SH-SY5Y (cell line): ENCODE measurements around the gene FAM184A.

Source experiments
- GATA2 ChIP-seq: IDR thresholded peaks from 2 replicates; pipeline ENCODE4 v1.6.1; 2011; ENCODE audit warnings: mild to moderate bottlenecking, low read depth, low read length
- GATA3 ChIP-seq: IDR thresholded peaks from 2 replicates; pipeline ENCODE4 v1.6.1; 2011; ENCODE audit warnings: low read depth, mild to moderate bottlenecking, low read length, moderate library complexity

DNA sequence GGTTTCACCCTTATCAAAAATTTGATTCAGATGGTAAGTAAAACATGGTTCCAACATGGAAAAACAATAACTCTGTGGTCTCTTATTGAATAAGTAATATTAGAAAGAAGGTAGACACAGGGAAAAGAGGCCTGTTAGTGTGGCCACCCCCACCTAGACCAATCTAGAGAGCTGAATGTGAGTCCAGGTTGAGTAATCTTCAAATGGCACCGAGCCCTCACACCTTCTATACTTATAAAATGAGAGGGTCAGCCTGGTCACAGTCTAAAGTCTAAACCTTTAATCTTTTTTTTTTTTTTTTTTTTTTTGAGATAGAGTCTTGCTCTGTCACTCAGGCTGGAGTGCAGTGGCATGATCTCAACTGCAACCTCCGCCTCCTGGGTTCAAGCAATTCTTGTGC is 6.9 kb downstream of the FAM184A start:
- TF ChIP-seq GATA2, result no peak
- TF ChIP-seq GATA3, result no peak
